ENCODE measurements around the gene KLHDC7A. TPM values are rescaled to one million over a fixed set of nuclear protein-coding genes. Genes with fewer than 3 reads are reported as not detected.

KLHDC7A gene
- total and polyA plus RNA-seq, 10 of the 15 experiments (the other 5 are each of a cell fraction or from before 2014, with no cell fraction given) = not detected

- no peaks in the 10 kb centered on the region for H4K20me1 ChIP-seq (ENCODE audit: control insufficient read depth, insufficient read depth)
- 49% methylated on average over 15 of the region's 15 CpGs for WGBS (ENCODE audit: insufficient coverage, insufficient replicate concordance, low lambda C conversion rate, missing lambda C conversion rate)
- H3K4me3 ChIP-seq = no peak overlapping the region
- no peak overlapping the region for H3K4me2 ChIP-seq (ENCODE audit: control insufficient read depth, insufficient read depth)
- ChIA-PET RAD21 (ENCODE audit: unreplicated experiment) (no interaction called here), POLR2A (no interaction called here), SMC1A (ENCODE audit: uncharacterized antibody, unreplicated experiment) (no interaction called here), CTCF (no interaction called here)
- FAIRE-seq (no peak), DNase-seq (ENCODE audit: low read depth, low spot score) (no peak), ATAC-seq (no peak)
- no peak for TF ChIP-seq HCFC1 (IDR thresholded peaks at IDR 0.05; ENCODE audit: low read length)
- no peak for TF ChIP-seq TCF12 (IDR thresholded peaks at IDR 0.05; ENCODE audit: low read depth, low read length)
- no peak for TF ChIP-seq KLF5 (IDR thresholded peaks at IDR 0.05; ENCODE audit: partially characterized antibody)
- no peak for TF ChIP-seq IRF4 (IDR thresholded peaks at IDR 0.05; ENCODE audit: low read depth, low read length)
- TF ChIP-seq ZBTB4 (CRISPR knock-in tag; IDR thresholded peaks at IDR 0.05) = no peak
- no peak for TF ChIP-seq FOXM1 (IDR thresholded peaks at IDR 0.05; ENCODE audit: low read depth, low read length)
- no peak overlapping the region for H3K27ac ChIP-seq (ENCODE audit: control insufficient read depth, insufficient read depth)
- BruUV-seq (replicated peaks) = no TSS peak
- H2AFZ ChIP-seq (ENCODE audit: control insufficient read depth, low read depth, low read length) = no peak overlapping the region
- no peaks in the 10 kb centered on the region for H3K4me1 ChIP-seq (ENCODE audit: control insufficient read depth, insufficient read depth, low read length)
- in situ Hi-C loops (cut with MboI) (no loop called here), intact Hi-C loops (cut with micrococcal nuclease; ENCODE audit: unreplicated experiment) (no loop called here)
- no peak overlapping the region for H3K9ac ChIP-seq (ENCODE audit: control insufficient read depth, insufficient read depth, low read length)
- H3K9me3 ChIP-seq (replicated peaks; ENCODE audit: control insufficient read depth, insufficient read depth, low read length) = no peaks in the 10 kb centered on the region
- no peaks in the 10 kb centered on the region for H3K36me3 ChIP-seq (ENCODE audit: control insufficient read depth in 2 of 2, insufficient read depth in 2 of 2, low read length in 1 of 2)
- no peaks in the 10 kb centered on the region for H3K79me2 ChIP-seq (ENCODE audit: control insufficient read depth, insufficient read depth, low read length)
- H3K27me3 ChIP-seq (replicated peaks in 1 of 2; ENCODE audit: control insufficient read depth in 2 of 2, insufficient read depth in 2 of 2, low read length in 1 of 2) = no peaks in the 10 kb centered on the region
These were observed 22.3 kb upstream of the KLHDC7A start for GRCh38 chr1:18458133-18459092.

Measured in GM12878 (cell line).